Measurements from ENCODE around the gene PACS1.
A peak's percentile ranks its signal among the peaks of the same experiment; 100 is the strongest.

PACS1 gene

DNA sequence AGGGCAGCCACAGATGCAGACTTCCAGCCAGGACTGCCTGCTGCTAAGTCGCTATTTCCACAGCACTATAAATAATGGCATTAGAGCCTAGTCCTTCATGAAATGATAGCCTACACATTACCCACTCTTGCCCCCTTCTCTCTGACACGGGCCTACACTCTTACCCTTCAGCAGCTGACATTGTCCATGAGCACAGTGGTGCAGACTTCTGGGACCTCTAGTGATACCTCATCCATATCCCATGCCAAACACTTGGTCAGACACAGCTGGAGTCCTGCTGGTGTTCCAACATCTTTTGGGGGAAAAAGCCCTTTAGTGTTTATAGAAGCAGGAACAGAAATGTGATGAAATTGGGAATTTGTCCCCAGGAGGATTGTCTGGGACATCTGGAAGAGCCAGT is 155.0 kb downstream of the PACS1 start:
- no peak overlapping the region for H3K27ac ChIP-seq (ENCODE audit: low read depth, low read length)
- no peaks in the 10 kb centered on the region for H3K4me1 ChIP-seq (ENCODE audit: control insufficient read depth, low read depth, low read length)
- no peak for DNase-seq
- H3K23ac ChIP-seq (ENCODE audit: low read length): no peak overlapping the region
- H3K27me3 ChIP-seq (ENCODE audit: insufficient read depth, low read length, poor library complexity): no peaks in the 10 kb centered on the region
- H2AK5ac ChIP-seq (ENCODE audit: low read length): no peak overlapping the region
- H3K9ac ChIP-seq (ENCODE audit: low read length): no peak overlapping the region
- H2BK15ac ChIP-seq (replicated peaks; ENCODE audit: low read depth): no peak overlapping the region
- no CpG with 5 or more reads among the region's 2 CpGs for WGBS (ENCODE audit: extremely low coverage, insufficient coverage, low lambda C conversion rate)
- H2BK120ac ChIP-seq (ENCODE audit: low read depth, low read length): no peak overlapping the region
- H3K4me2 ChIP-seq (ENCODE audit: low read length): no peak overlapping the region
- peaks cover 3% of the 10 kb centered on the region for H3K36me3 ChIP-seq (ENCODE audit: control insufficient read depth, insufficient read depth, low read length)
- no peak overlapping the region for H3K4me3 ChIP-seq (ENCODE audit: low read length)
- no peak overlapping the region for H4K8ac ChIP-seq (ENCODE audit: low read depth, low read length)
- no peak overlapping the region for H3K4ac ChIP-seq (ENCODE audit: low read depth, low read length)
- H3K79me2 ChIP-seq (ENCODE audit: control insufficient read depth, insufficient read depth, low read length): no peaks in the 10 kb centered on the region
- H2BK5ac ChIP-seq (ENCODE audit: low read length): no peak overlapping the region
- H4K5ac ChIP-seq (ENCODE audit: low read length): no peak overlapping the region
- H3K79me1 ChIP-seq (ENCODE audit: low read length): no peaks in the 10 kb centered on the region
- H3K18ac ChIP-seq (ENCODE audit: low read length): no peak overlapping the region
- no peak overlapping the region for H3K56ac ChIP-seq (ENCODE audit: low read length)

DNA sequence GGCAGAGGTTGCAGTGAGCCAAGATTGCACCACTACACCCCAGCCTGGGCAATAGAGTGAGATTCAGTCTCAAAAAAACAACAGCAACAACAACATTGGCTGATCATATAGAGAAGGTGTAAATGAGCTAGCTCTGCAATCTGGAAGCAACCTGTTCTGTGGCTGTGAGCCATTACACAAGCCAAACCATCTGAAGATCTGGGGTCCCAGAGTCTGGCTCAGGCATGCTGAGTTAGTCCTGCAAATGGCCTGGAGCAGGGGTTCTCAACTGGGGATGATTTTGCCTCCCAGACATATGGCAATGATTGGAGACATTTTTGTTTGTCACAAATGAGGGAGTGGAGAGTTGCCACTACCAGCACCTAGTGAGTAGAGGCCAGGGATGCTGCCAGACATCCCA is 156.0 kb downstream of the PACS1 start:
- Histone ChIP-seq H2BK120ac (ENCODE audit: low read depth, low read length) (no peak overlapping the region), H2BK15ac (replicated peaks; ENCODE audit: low read depth) (no peak overlapping the region), H3K56ac (ENCODE audit: low read length) (no peak overlapping the region), H3K4me3 (ENCODE audit: low read length) (no peak overlapping the region), H2AK5ac (ENCODE audit: low read length) (no peak overlapping the region), H3K27me3 (ENCODE audit: insufficient read depth, low read length, poor library complexity) (no peaks in the 10 kb centered on the region), H3K27ac (ENCODE audit: low read depth, low read length) (no peak overlapping the region), H3K4ac (ENCODE audit: low read depth, low read length) (no peak overlapping the region), H3K23ac (ENCODE audit: low read length) (no peak overlapping the region), H3K4me2 (ENCODE audit: low read length) (no peak overlapping the region), H4K5ac (ENCODE audit: low read length) (no peak overlapping the region), H3K79me2 (ENCODE audit: control insufficient read depth, insufficient read depth, low read length) (no peaks in the 10 kb centered on the region), H3K18ac (ENCODE audit: low read length) (no peak overlapping the region), H4K8ac (ENCODE audit: low read depth, low read length) (no peak overlapping the region), H3K36me3 (ENCODE audit: control insufficient read depth, insufficient read depth, low read length) (peaks cover 5% of the 10 kb centered on the region), H3K4me1 (ENCODE audit: control insufficient read depth, low read depth, low read length) (no peaks in the 10 kb centered on the region), H3K79me1 (ENCODE audit: low read length) (no peaks in the 10 kb centered on the region), H2BK5ac (ENCODE audit: low read length) (no peak overlapping the region), H3K9ac (ENCODE audit: low read length) (no peak overlapping the region)
- DNase-seq: no peak

DNA sequence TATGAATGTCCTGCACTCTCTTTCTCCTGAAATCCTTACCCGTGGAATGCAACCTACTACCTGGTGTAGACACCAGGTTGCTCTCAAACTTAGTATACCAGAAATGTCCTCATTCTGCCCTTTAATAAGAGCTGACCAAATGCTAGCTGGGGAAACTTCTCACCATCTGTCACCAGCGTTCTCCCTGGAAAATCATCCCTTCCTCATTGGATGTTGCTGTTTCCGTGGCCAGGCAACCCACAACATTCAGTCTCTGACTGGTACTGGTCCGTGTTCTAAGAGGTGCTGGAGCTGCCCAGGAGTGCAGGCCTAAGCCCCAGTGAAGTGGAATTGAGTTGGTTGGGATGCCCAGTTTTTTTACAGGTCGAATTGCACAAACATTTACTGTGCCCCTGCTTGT is 157.6 kb downstream of the PACS1 start:
- Histone ChIP-seq H3K4me1 (ENCODE audit: control insufficient read depth, low read depth, low read length) (no peaks in the 10 kb centered on the region), H3K4ac (ENCODE audit: low read depth, low read length) (no peak overlapping the region), H2AK5ac (ENCODE audit: low read length) (no peak overlapping the region), H2BK15ac (replicated peaks; ENCODE audit: low read depth) (no peak overlapping the region), H3K79me2 (ENCODE audit: control insufficient read depth, insufficient read depth, low read length) (no peaks in the 10 kb centered on the region), H3K56ac (ENCODE audit: low read length) (no peak overlapping the region), H3K9ac (ENCODE audit: low read length) (no peak overlapping the region), H2BK120ac (ENCODE audit: low read depth, low read length) (no peak overlapping the region), H3K27me3 (ENCODE audit: insufficient read depth, low read length, poor library complexity) (no peaks in the 10 kb centered on the region), H3K36me3 (ENCODE audit: control insufficient read depth, insufficient read depth, low read length) (peaks cover 12% of the 10 kb centered on the region), H3K79me1 (ENCODE audit: low read length) (no peaks in the 10 kb centered on the region), H3K18ac (ENCODE audit: low read length) (no peak overlapping the region), H3K4me2 (ENCODE audit: low read length) (no peak overlapping the region), H3K4me3 (ENCODE audit: low read length) (no peak overlapping the region), H4K5ac (ENCODE audit: low read length) (no peak overlapping the region), H4K8ac (ENCODE audit: low read depth, low read length) (no peak overlapping the region), H3K23ac (ENCODE audit: low read length) (no peak overlapping the region), H3K27ac (ENCODE audit: low read depth, low read length) (no peak overlapping the region), H2BK5ac (ENCODE audit: low read length) (no peak overlapping the region)
- DNase-seq: no peak
- no CpG with 5 or more reads among the region's 5 CpGs for WGBS (ENCODE audit: extremely low coverage, insufficient coverage, low lambda C conversion rate)

DNA sequence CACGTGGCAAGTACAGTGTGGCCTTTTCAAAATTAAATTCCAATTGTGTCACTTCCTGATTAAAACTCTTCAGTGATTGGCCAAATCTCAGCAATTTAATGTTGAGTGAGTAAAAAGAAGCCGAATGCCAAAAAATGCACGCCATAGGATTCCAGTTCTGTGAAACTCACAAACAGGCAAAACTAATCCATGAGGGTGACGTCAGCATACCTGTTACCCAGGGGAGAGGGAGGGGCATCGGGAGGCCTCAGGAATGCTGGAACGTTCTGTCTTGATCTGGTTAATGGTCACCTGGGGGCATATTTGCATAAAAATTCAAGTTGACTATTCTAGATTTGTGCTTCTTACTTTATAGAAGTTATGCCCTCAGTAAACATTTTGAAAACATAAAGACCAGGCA is 158.4 kb downstream of the PACS1 start:
- H3K27me3 ChIP-seq (ENCODE audit: insufficient read depth, low read length, poor library complexity): no peaks in the 10 kb centered on the region
- H2BK15ac ChIP-seq (replicated peaks; ENCODE audit: low read depth): no peak overlapping the region
- peaks cover 12% of the 10 kb centered on the region for H3K36me3 ChIP-seq (ENCODE audit: control insufficient read depth, insufficient read depth, low read length)
- no peak overlapping the region for H3K27ac ChIP-seq (ENCODE audit: low read depth, low read length)
- no peak overlapping the region for H3K23ac ChIP-seq (ENCODE audit: low read length)
- H3K4ac ChIP-seq (ENCODE audit: low read depth, low read length): no peak overlapping the region
- no peak overlapping the region for H3K4me2 ChIP-seq (ENCODE audit: low read length)
- H2AK5ac ChIP-seq (ENCODE audit: low read length): no peak overlapping the region
- H3K4me1 ChIP-seq (ENCODE audit: control insufficient read depth, low read depth, low read length): no peaks in the 10 kb centered on the region
- no peak overlapping the region for H2BK5ac ChIP-seq (ENCODE audit: low read length)
- no peak overlapping the region for H3K9ac ChIP-seq (ENCODE audit: low read length)
- no peak overlapping the region for H3K56ac ChIP-seq (ENCODE audit: low read length)
- WGBS (ENCODE audit: extremely low coverage, insufficient coverage, low lambda C conversion rate): no CpG with 5 or more reads among the region's 6 CpGs
- H4K5ac ChIP-seq (ENCODE audit: low read length): no peak overlapping the region
- no peaks in the 10 kb centered on the region for H3K79me1 ChIP-seq (ENCODE audit: low read length)
- H3K18ac ChIP-seq (ENCODE audit: low read length): no peak overlapping the region
- peak; percentile 72 for DNase-seq
- no peak overlapping the region for H4K8ac ChIP-seq (ENCODE audit: low read depth, low read length)
- H3K4me3 ChIP-seq (ENCODE audit: low read length): no peak overlapping the region
- no peak overlapping the region for H2BK120ac ChIP-seq (ENCODE audit: low read depth, low read length)
- no peaks in the 10 kb centered on the region for H3K79me2 ChIP-seq (ENCODE audit: control insufficient read depth, insufficient read depth, low read length)

DNA sequence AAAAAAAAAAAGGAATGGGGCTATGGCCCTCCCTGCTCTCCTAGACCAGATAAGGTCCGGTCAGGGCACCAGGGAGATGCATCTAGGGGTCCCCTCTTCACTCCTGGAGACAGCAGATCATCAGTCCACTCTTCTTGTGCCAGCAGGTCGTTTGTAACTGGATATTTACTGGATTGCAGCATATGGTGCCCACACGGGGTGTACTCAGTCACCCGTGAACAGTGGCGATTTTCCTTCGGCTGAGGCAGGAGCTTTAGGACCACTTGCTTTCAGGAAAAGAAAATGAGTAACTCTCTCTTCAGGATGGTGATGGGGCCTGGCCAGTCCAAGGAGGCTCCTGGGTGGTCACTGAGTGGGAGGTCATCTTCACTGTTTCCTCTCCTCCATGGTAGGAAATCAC is 160.1 kb downstream of the PACS1 start:
- H2BK15ac ChIP-seq (replicated peaks; ENCODE audit: low read depth): no peak overlapping the region
- WGBS (ENCODE audit: extremely low coverage, insufficient coverage, low lambda C conversion rate): no CpG with 5 or more reads among the region's 6 CpGs
- no peak for DNase-seq
- no peaks in the 10 kb centered on the region for H3K79me2 ChIP-seq (ENCODE audit: control insufficient read depth, insufficient read depth, low read length)
- no peaks in the 10 kb centered on the region for H3K4me1 ChIP-seq (ENCODE audit: control insufficient read depth, low read depth, low read length)
- H2BK120ac ChIP-seq (ENCODE audit: low read depth, low read length): no peak overlapping the region
- H3K27ac ChIP-seq (ENCODE audit: low read depth, low read length): no peak overlapping the region
- no peak overlapping the region for H3K4ac ChIP-seq (ENCODE audit: low read depth, low read length)
- no peak overlapping the region for H3K56ac ChIP-seq (ENCODE audit: low read length)
- H3K18ac ChIP-seq (ENCODE audit: low read length): no peak overlapping the region
- no peak overlapping the region for H2BK5ac ChIP-seq (ENCODE audit: low read length)
- H3K27me3 ChIP-seq (ENCODE audit: insufficient read depth, low read length, poor library complexity): no peaks in the 10 kb centered on the region
- no peak overlapping the region for H3K4me3 ChIP-seq (ENCODE audit: low read length)
- no peaks in the 10 kb centered on the region for H3K79me1 ChIP-seq (ENCODE audit: low read length)
- H3K23ac ChIP-seq (ENCODE audit: low read length): no peak overlapping the region
- H2AK5ac ChIP-seq (ENCODE audit: low read length): no peak overlapping the region
- H3K36me3 ChIP-seq (ENCODE audit: control insufficient read depth, insufficient read depth, low read length): peaks cover 9% of the 10 kb centered on the region
- H4K5ac ChIP-seq (ENCODE audit: low read length): no peak overlapping the region
- H3K9ac ChIP-seq (ENCODE audit: low read length): no peak overlapping the region
- no peak overlapping the region for H3K4me2 ChIP-seq (ENCODE audit: low read length)
- no peak overlapping the region for H4K8ac ChIP-seq (ENCODE audit: low read depth, low read length)

DNA sequence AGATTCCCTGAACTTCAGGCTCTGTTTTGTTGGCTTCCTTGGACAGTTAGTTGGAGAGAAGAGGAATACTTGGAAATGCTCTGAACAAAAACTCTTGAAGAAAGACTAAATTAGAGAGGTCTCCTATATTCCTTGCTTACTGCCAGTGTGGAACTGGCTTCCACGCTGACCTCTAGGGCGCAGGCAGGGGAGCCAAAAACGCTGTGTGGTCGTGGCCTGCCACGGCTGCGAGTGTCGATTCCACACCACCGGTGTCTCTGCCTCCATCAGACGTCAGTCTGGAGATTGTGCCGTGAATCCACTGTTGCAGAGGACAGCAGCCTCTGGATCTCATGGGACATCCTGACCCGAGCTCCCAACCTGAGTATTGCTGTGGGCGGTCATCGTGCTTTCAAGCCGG is 160.9 kb downstream of the PACS1 start:
- H2BK5ac ChIP-seq (ENCODE audit: low read length): no peak overlapping the region
- H4K8ac ChIP-seq (ENCODE audit: low read depth, low read length): no peak overlapping the region
- no peak overlapping the region for H3K18ac ChIP-seq (ENCODE audit: low read length)
- H3K79me2 ChIP-seq (ENCODE audit: control insufficient read depth, insufficient read depth, low read length): no peaks in the 10 kb centered on the region
- no CpG with 5 or more reads among the region's 14 CpGs for WGBS (ENCODE audit: extremely low coverage, insufficient coverage, low lambda C conversion rate)
- H3K4me3 ChIP-seq (ENCODE audit: low read length): no peak overlapping the region
- no peak overlapping the region for H3K4me2 ChIP-seq (ENCODE audit: low read length)
- H3K56ac ChIP-seq (ENCODE audit: low read length): no peak overlapping the region
- no peaks in the 10 kb centered on the region for H3K79me1 ChIP-seq (ENCODE audit: low read length)
- no peak overlapping the region for H3K4ac ChIP-seq (ENCODE audit: low read depth, low read length)
- peaks cover 9% of the 10 kb centered on the region for H3K36me3 ChIP-seq (ENCODE audit: control insufficient read depth, insufficient read depth, low read length)
- H3K23ac ChIP-seq (ENCODE audit: low read length): no peak overlapping the region
- H3K9ac ChIP-seq (ENCODE audit: low read length): no peak overlapping the region
- no peak overlapping the region for H2BK15ac ChIP-seq (replicated peaks; ENCODE audit: low read depth)
- no peaks in the 10 kb centered on the region for H3K4me1 ChIP-seq (ENCODE audit: control insufficient read depth, low read depth, low read length)
- H2BK120ac ChIP-seq (ENCODE audit: low read depth, low read length): no peak overlapping the region
- no peak overlapping the region for H2AK5ac ChIP-seq (ENCODE audit: low read length)
- no peak for DNase-seq
- no peak overlapping the region for H3K27ac ChIP-seq (ENCODE audit: low read depth, low read length)
- no peaks in the 10 kb centered on the region for H3K27me3 ChIP-seq (ENCODE audit: insufficient read depth, low read length, poor library complexity)
- no peak overlapping the region for H4K5ac ChIP-seq (ENCODE audit: low read length)

Data from mesendoderm (in vitro differentiated cells).